Neutrophil (primary cell): ENCODE measurements around the gene SMIM41.
A peak's percentile ranks its signal among the peaks of the same experiment; 100 is the strongest.

Experiments
- H3K27ac ChIP-seq: fragments of 200-600 bp; sonication (generic); 2 replicates; pipeline ENCODE4 v1.5.1; 2016; ENCODE audit warnings: mild to moderate bottlenecking, moderate library complexity
- H3K27me3 ChIP-seq: fragments of 200-600 bp; sonication (generic); 2 replicates; pipeline ENCODE4 v1.6.0; 2016; ENCODE audit warnings: mild to moderate bottlenecking
- H3K36me3 ChIP-seq: fragments of 200-600 bp; sonication (generic); 2 replicates; pipeline ENCODE4 v1.5.1; 2017
- H3K4me1 ChIP-seq, 2 experiments: fragments of 200-600 bp in 1 of 2; sonication (generic) in 1 of 2; 1 replicate in 1 of 2; 2 replicates in 1 of 2; pipeline versions ENCODE4 v1.5.1 to v1.6.1; 2013 to 2016; ENCODE audit warnings: low read depth in 1 of 2, low read length in 1 of 2, mild to moderate bottlenecking in 1 of 2, moderate library complexity in 1 of 2; ENCODE audit not compliant: control insufficient read depth in 1 of 2, insufficient read depth in 1 of 2
- H3K4me3 ChIP-seq, 2 experiments: fragments of 200-600 bp in 1 of 2; sonication (generic) in 1 of 2; 1 replicate in 1 of 2; 2 replicates in 1 of 2; pipeline ENCODE4 v1.5.1; 2013 to 2016; ENCODE audit warnings: low read depth in 1 of 2, low read length in 1 of 2, mild to moderate bottlenecking in 1 of 2, moderate library complexity in 1 of 2
- H3K9me3 ChIP-seq: fragments of 200-600 bp; sonication (generic); 2 replicates; pipeline ENCODE4 v1.5.1; 2016
- CTCF ChIP-seq: fragments of 200-600 bp; sonication (generic); IDR thresholded peaks from 2 replicates; pipeline ENCODE4 v1.5.1; 2016; ENCODE audit warnings: antibody characterized with exemption

The SMIM41 gene

GRCh38 chr12:52149651-52150241 is 70.2 kb downstream of the SMIM41 start:
- H3K27ac ChIP-seq, result no peak overlapping the region
- peaks cover 42% of the 10 kb centered on the region for H3K27me3 ChIP-seq
- H3K4me1 ChIP-seq, result peaks cover 0 to 5% of the 10 kb centered on the region in 2 experiments
- no peaks in the 10 kb centered on the region for H3K9me3 ChIP-seq
- TF ChIP-seq CTCF, result no peak
- H3K4me3 ChIP-seq, result no peak overlapping the region
- no peaks in the 10 kb centered on the region for H3K36me3 ChIP-seq

- Histone ChIP-seq H3K27ac (no peak overlapping the region), H3K9me3 (no peaks in the 10 kb centered on the region), H3K4me1 (peaks cover 0 to 5% of the 10 kb centered on the region in 2 experiments), H3K4me3 (no peak overlapping the region), H3K36me3 (no peaks in the 10 kb centered on the region), H3K27me3 (peaks cover 42% of the 10 kb centered on the region)
- no peak for TF ChIP-seq CTCF
These were observed 71.8 kb downstream of the SMIM41 start for GRCh38 chr12:52151153-52151836.

DNA sequence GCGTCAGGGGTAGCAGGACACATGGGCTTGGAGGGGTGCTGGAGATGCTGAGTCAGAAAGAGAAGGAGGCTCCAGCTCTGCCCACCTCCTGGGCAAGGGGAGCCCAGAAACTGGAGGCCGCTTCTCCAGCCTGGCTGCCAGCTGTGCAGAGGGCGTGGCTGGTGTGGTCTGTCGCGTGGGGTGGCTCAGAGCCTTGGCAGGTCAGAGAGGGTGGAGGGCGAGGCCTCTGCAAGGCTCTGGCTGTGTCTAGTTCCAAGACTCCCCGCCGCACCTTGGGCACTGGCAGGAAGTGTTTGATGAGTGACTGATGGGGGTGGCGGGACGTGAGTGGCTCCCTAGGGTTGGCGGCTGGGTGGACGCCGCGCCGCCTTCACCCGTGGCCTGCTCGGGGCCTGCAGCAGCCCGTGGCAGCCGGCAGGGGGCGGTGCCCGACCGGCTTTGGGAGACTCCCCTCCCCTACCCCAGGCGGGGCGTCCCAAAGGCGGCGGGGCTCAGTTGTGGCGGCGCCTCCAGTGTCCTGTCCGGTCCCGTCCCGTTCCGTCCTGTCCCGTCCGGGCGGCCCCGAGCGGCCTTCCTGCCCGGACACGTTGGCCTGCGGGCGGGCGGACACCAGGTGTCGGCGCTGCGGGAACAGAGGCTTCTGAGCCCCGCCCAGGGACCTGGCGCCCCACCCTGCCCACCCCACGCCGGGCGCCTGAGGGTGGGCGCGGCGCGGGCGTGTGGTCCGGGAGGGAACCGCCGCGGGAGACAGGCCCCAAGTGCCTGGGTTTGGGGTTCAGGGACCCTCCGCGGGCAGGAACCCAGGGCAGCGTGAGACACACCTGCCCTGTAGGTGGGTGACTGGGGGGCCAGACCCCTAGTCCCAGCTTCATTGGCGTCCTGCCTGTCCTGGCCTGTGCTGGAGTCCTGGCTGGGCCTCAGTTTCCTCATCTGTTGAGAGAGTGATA is 72.6 kb downstream of the SMIM41 start:
- peaks cover 0 to 5% of the 10 kb centered on the region in 2 experiments for H3K4me1 ChIP-seq
- H3K36me3 ChIP-seq, result no peaks in the 10 kb centered on the region
- no peaks in the 10 kb centered on the region for H3K9me3 ChIP-seq
- peak overlapping the region in 1 of 2 experiments; percentile 1 for H3K4me3 ChIP-seq
- peaks cover 42% of the 10 kb centered on the region for H3K27me3 ChIP-seq
- H3K27ac ChIP-seq, result no peak overlapping the region
- peak; percentile 71 for TF ChIP-seq CTCF

GRCh38 chr12:52152905-52153317 is 73.4 kb downstream of the SMIM41 start:
- H3K36me3 ChIP-seq, result no peaks in the 10 kb centered on the region
- no peaks in the 10 kb centered on the region for H3K9me3 ChIP-seq
- H3K4me3 ChIP-seq, result no peak overlapping the region
- H3K27me3 ChIP-seq, result peaks cover 42% of the 10 kb centered on the region
- peaks cover 0 to 5% of the 10 kb centered on the region in 2 experiments for H3K4me1 ChIP-seq
- no peak overlapping the region for H3K27ac ChIP-seq
- TF ChIP-seq CTCF, result no peak

- H3K9me3 ChIP-seq, result no peaks in the 10 kb centered on the region
- H3K27ac ChIP-seq, result no peak overlapping the region
- TF ChIP-seq CTCF, result no peak
- no peak overlapping the region for H3K4me3 ChIP-seq
- H3K27me3 ChIP-seq, result peaks cover 38% of the 10 kb centered on the region
- peaks cover 0 to 5% of the 10 kb centered on the region in 2 experiments for H3K4me1 ChIP-seq
- H3K36me3 ChIP-seq, result no peaks in the 10 kb centered on the region
These were observed 75.8 kb downstream of the SMIM41 start for GRCh38 chr12:52155048-52155868.
